GM19035 (cell line): ENCODE data around the gene TUBB4B.
"Not testable (repeated sequence)": the region's sequence is repeated elsewhere in the genome, so short reads cannot be mapped to it uniquely, and the experiment has no call there.

Experiments
- ATAC-seq: cut with Tn5 transposase; IDR thresholded peaks from one replicate; pipeline ENCODE4 v1.9.1; 2021; ENCODE audit not compliant: unreplicated experiment

The TUBB4B gene

GRCh38 chr9:137250329-137251193 lies 9.5 kb downstream of the TUBB4B start:
- no peak for ATAC-seq

GRCh38 chr9:137251194-137251461 lies 10.0 kb downstream of the TUBB4B start, which contains the start of gene STPG3:
STPG3 (plus strand) TSS chr9:137251286; CDS start chr9:137251287, 1 bp downstream.
- ATAC-seq = no peak

GRCh38 chr9:137251490-137252268 lies 10.6 kb downstream of the TUBB4B start:
- ATAC-seq = no peak

GRCh38 chr9:137252555-137253506 lies 11.7 kb downstream of the TUBB4B start:
- no peak for ATAC-seq

GRCh38 chr9:137253717-137254623 lies 12.9 kb downstream of the TUBB4B start:
- ATAC-seq = no peak

GRCh38 chr9:137254624-137255447 lies 13.7 kb downstream of the TUBB4B start, which contains the start of gene NELFB:
NELFB (plus strand) TSS chr9:137255327.
- ATAC-seq = peak; percentile 77

GRCh38 chr9:137255448-137256114 lies 14.5 kb downstream of the TUBB4B start:
- no peak for ATAC-seq

GRCh38 chr9:137256362-137256761 lies 15.3 kb downstream of the TUBB4B start:
- ATAC-seq = no peak

- ATAC-seq = no peak
Measured at GRCh38 chr9:137256856-137257255, 15.8 kb downstream of the TUBB4B start.

GRCh38 chr9:137262173-137262908 lies 21.3 kb downstream of the TUBB4B start:
- not testable (repeated sequence) for ATAC-seq

GRCh38 chr9:137262909-137263285 lies 21.8 kb downstream of the TUBB4B start:
- ATAC-seq = no peak

GRCh38 chr9:137263506-137263905 lies 22.4 kb downstream of the TUBB4B start:
- ATAC-seq = no peak

- ATAC-seq = no peak
Measured at GRCh38 chr9:137264067-137264466, 23.0 kb downstream of the TUBB4B start.

GRCh38 chr9:137265496-137266161 lies 24.5 kb downstream of the TUBB4B start:
- no peak for ATAC-seq

GRCh38 chr9:137266162-137266527 lies 25.1 kb downstream of the TUBB4B start:
- no peak for ATAC-seq

GRCh38 chr9:137266585-137267453 lies 25.7 kb downstream of the TUBB4B start:
- no peak for ATAC-seq
